HepG2 (cell line): ENCODE results near the gene MFSD2A. TPM values are rescaled to one million over a fixed set of nuclear protein-coding genes. Genes with fewer than 3 reads are reported as not detected.

Experiments used
- ATAC-seq: fragments of 200-7000 bp; cut with Tn5 transposase; 3 replicates; pipeline ENCODE4 v1.9.1; 2020; ENCODE audit warnings: mild to moderate bottlenecking, moderate library complexity
- BruUV-seq: library from RNA; stranded (reverse); fragments of 400-500 nt; replicated peaks from 2 replicates; lab custom pipeline; 2021; lab: Mats Ljungman, UMichigan
- CTCF ChIA-PET: fragments of 300-600 bp; formaldehyde crosslinking; extraction: SDS; loops from one replicate; lab custom pipeline; 2021; ENCODE audit warnings: low total read pairs, inconsistent platforms, low intra/inter-chr PET ratio; lab: Yijun Ruan, JAX
- POLR2A ChIA-PET: fragments of 350-600 bp; sonication (Branson Sonifier 250); formaldehyde crosslinking; loops from one replicate; lab custom pipeline; 2020; ENCODE audit warnings: antibody characterized with exemption, inconsistent platforms; lab: Yijun Ruan, JAX
- DNase-seq: peaks from one replicate; pipeline ENCODE4 v3.0.0-alpha.2; 2015; ENCODE audit warnings: low spot score
- FAIRE-seq: peaks from 3 replicates; lab custom pipeline; 2011; peaks lifted over from hg19 to GRCh38; lab: Jason Lieb, UNC
- H2AFZ ChIP-seq: one replicate; pipeline ENCODE4 v1.6.1; 2011; ENCODE audit warnings: low read length, inconsistent platforms
- H3K27ac ChIP-seq: fragments of 300-600 bp; 3 replicates; pipeline ENCODE4 v1.8.0; 2011; ENCODE audit warnings: mixed run types, mild to moderate bottlenecking, mixed read lengths, low read length, inconsistent platforms; ENCODE audit not compliant: insufficient read depth; ENCODE audit errors: extremely low read length
- H3K27me3 ChIP-seq, 2 experiments: fragments of 200-600 bp in 1 of 2; 2 replicates in 1 of 2; 3 replicates in 1 of 2; pipeline versions ENCODE4 v1.6.0 to v1.8.0; 2011; ENCODE audit warnings: low read length in 2 of 2, mild to moderate bottlenecking in 2 of 2, moderate library complexity in 2 of 2, inconsistent platforms in 1 of 2; ENCODE audit not compliant: insufficient read depth in 2 of 2, control insufficient read depth in 1 of 2
- H3K36me3 ChIP-seq, 2 experiments: fragments of 200-600 bp in 1 of 2; replicated peaks in 1 of 2; 2 replicates in 1 of 2; 3 replicates in 1 of 2; pipeline versions ENCODE4 v1.5.1 to v1.8.0; 2011; ENCODE audit warnings: low read length in 2 of 2, inconsistent platforms in 1 of 2; ENCODE audit not compliant: insufficient read depth in 2 of 2, control insufficient read depth in 1 of 2
- H3K4me1 ChIP-seq: 2 replicates; pipeline ENCODE4 v1.5.1; 2012; ENCODE audit warnings: low read length, inconsistent platforms; ENCODE audit not compliant: insufficient read depth
- H3K4me2 ChIP-seq: 2 replicates; pipeline ENCODE4 v1.6.0; 2011; ENCODE audit warnings: low read depth, low read length, inconsistent platforms
- H3K4me3 ChIP-seq, 3 experiments: fragments of 200-600 bp in 1 of 3; sonication (generic), shearing (Covaris generic) in 1 of 3; replicated peaks in 1 of 3; 2 replicates each; pipeline ENCODE4 v1.5.1; 2011 to 2016; ENCODE audit warnings: low read length in 3 of 3, inconsistent platforms in 2 of 3, low read depth in 2 of 3, mild to moderate bottlenecking in 2 of 3, control low read depth in 1 of 3, mixed read lengths in 1 of 3; ENCODE audit not compliant: insufficient read depth in 1 of 3
- H3K79me2 ChIP-seq: one replicate; pipeline ENCODE4 v1.6.1; 2011; ENCODE audit warnings: low read length, inconsistent platforms; ENCODE audit not compliant: insufficient read depth
- H3K9ac ChIP-seq: 2 replicates; pipeline ENCODE4 v1.6.0; 2011; ENCODE audit warnings: mild to moderate bottlenecking, low read depth, low read length, inconsistent platforms; ENCODE audit not compliant: insufficient read depth
- H3K9me3 ChIP-seq: 2 replicates; pipeline ENCODE4 v1.5.1; 2012; ENCODE audit warnings: mild to moderate bottlenecking, low read length
- H4K20me1 ChIP-seq: 2 replicates; pipeline ENCODE4 v1.6.0; 2011; ENCODE audit warnings: inconsistent platforms, mild to moderate bottlenecking, low read length, moderate library complexity; ENCODE audit not compliant: insufficient read depth
- ATM ChIP-seq: fragments of 450-650 bp; IDR thresholded peaks from 2 replicates; pipeline ENCODE4 v1.7.1; 2017; ENCODE audit warnings: mild to moderate bottlenecking, borderline replicate concordance
- CENPX ChIP-seq: sonication (generic); formaldehyde crosslinking; IDR thresholded peaks from 2 replicates; pipeline ENCODE4 v1.9.0; 2021; ENCODE audit warnings: mild to moderate bottlenecking, missing genetic modification reagents, moderate library complexity
- DPF2 ChIP-seq: sonication (generic); formaldehyde crosslinking; IDR thresholded peaks from 2 replicates; pipeline ENCODE4 v1.4.0; 2020; ENCODE audit warnings: mild to moderate bottlenecking, low read depth, missing genetic modification reagents, borderline replicate concordance
- ERF ChIP-seq: IDR thresholded peaks from 2 replicates; pipeline ENCODE4 v1.6.1; 2018; ENCODE audit warnings: missing biosample characterization, missing genetic modification reagents
- ESRRA ChIP-seq: sonication (generic); formaldehyde crosslinking; IDR thresholded peaks from 2 replicates; pipeline ENCODE4 v1.5.1; 2020; ENCODE audit warnings: mild to moderate bottlenecking, low read depth, missing genetic modification reagents
- SSRP1 ChIP-seq: IDR thresholded peaks from 2 replicates; pipeline ENCODE4 v1.6.1; 2016; ENCODE audit warnings: control low read depth
- ZBTB38 ChIP-seq: sonication (generic); formaldehyde crosslinking; IDR thresholded peaks from 2 replicates; pipeline ENCODE4 v1.5.1; 2020; ENCODE audit warnings: mild to moderate bottlenecking, missing genetic modification reagents
- ZMAT3 ChIP-seq: sonication (generic); formaldehyde crosslinking; conservative IDR thresholded peaks from 2 replicates; pipeline ENCODE4 v1.7.0; 2021; ENCODE audit warnings: missing genetic modification reagents
- ZNF160 ChIP-seq: sonication (generic); formaldehyde crosslinking; IDR thresholded peaks from 2 replicates; pipeline ENCODE4 v1.8.0; 2022; ENCODE audit warnings: mild to moderate bottlenecking, inconsistent platforms, missing genetic modification reagents
- ZNF652 ChIP-seq: IDR thresholded peaks from 2 replicates; pipeline ENCODE4 v1.6.1; 2016; ENCODE audit warnings: low read depth, borderline replicate concordance
- WGBS: methylation state at CpG from one replicate; pipeline ENCODE4 v1.1.6; 2017; ENCODE audit warnings: low lambda C conversion rate; 5-methylcytosine and 5-hydroxymethylcytosine counted together
- in situ Hi-C: cut with HindIII; loops from 2 replicates; pipeline ENCODE4 v1.10.0; 2017; ENCODE audit warnings: low pct_unique_long_range_greater_than_20kb; ENCODE audit not compliant: extremely low pct_ligation_motif_present
- intact Hi-C: fragments of 100-400 bp; cut with micrococcal nuclease; formaldehyde crosslinking; loops from one replicate; pipeline ENCODE4 v1.10.0; 2022; ENCODE audit not compliant: unreplicated experiment
- polyA plus RNA-seq, 8 experiments: library from polyadenylated mRNA; depleted of rRNA in 3 of 8; stranded (reverse) in 7 of 8; unstranded in 1 of 8; fragments of >200 nt; fragmentation: Illumina TruSeq in 4 of 8; extraction: Trizol in 4 of 8; gene quantifications; 2 replicates each; pipeline versions ENCODE4 v1.2.1 to v1.2.3, GENCODE V29; 2011 to 2016; ENCODE audit warnings: low read depth in 4 of 8, missing spikeins in 1 of 8, mixed read lengths in 1 of 8; ENCODE audit not compliant: insufficient read depth in 1 of 8
- total RNA-seq, 5 experiments: library from RNA; depleted of rRNA; stranded (reverse); fragments of >200 nt; fragmentation: Illumina TruSeq; extraction: Trizol; gene quantifications; 2 replicates each; pipeline ENCODE4 v1.2.3, GENCODE V29; 2016; ENCODE audit warnings: low read depth in 1 of 5
- TF ChIP-seq, protein P1 (sequence below): sonication (generic); formaldehyde crosslinking; IDR thresholded peaks from 2 replicates; pipeline ENCODE4 v1.5.1; 2020; ENCODE audit warnings: mild to moderate bottlenecking, missing genetic modification reagents, moderate library complexity

Gene MFSD2A
- total and polyA plus RNA-seq, 2 of the 13 experiments (the other 11 are each of a cell fraction or from before 2014, with no cell fraction given), result 0.08 TPM; not detected in 1

DNA sequence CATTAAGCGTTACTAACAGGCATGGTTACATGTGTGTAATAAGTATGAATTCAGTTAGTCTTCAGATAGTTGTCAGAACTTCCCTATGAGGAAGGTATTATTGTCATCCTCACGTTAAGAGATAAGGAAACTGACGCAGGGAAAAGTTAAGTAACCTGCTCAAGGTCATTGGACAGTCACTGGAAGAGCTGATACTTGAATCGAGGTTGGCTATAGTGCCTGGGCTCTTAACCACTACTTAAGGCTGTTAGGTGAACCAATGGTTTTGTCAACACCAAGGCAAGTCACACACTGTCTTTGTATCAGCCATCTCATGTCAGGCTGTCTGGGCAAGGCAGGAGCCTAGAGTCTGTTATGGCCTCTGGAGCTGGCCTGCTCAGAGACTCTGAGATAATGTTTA, 16.2 kb downstream of the MFSD2A start:
- TF ChIP-seq CENPX (CRISPR knock-in tag) (no peak), DPF2 (CRISPR knock-in tag) (no peak), SSRP1 (no peak), ATM (no peak), ZBTB38 (no peak), ERF (CRISPR knock-in tag) (no peak), ZMAT3 (CRISPR knock-in tag) (no peak), ZNF652 (no peak), ESRRA (CRISPR knock-in tag) (no peak), ZNF160 (no peak)
- TF ChIP-seq, protein P1, sequence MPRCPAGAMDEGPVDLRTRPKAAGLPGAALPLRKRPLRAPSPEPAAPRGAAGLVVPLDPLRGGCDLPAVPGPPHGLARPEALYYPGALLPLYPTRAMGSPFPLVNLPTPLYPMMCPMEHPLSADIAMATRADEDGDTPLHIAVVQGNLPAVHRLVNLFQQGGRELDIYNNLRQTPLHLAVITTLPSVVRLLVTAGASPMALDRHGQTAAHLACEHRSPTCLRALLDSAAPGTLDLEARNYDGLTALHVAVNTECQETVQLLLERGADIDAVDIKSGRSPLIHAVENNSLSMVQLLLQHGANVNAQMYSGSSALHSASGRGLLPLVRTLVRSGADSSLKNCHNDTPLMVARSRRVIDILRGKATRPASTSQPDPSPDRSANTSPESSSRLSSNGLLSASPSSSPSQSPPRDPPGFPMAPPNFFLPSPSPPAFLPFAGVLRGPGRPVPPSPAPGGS (CRISPR knock-in tag), result no peak
- TF ChIP-seq, all 625 proteins: peak for 0
- H3K9ac ChIP-seq, result no peak overlapping the region
- no peak overlapping the region for H3K27ac ChIP-seq
- no peak overlapping the region for H3K4me2 ChIP-seq
- FAIRE-seq (no peak), ATAC-seq (no peak), DNase-seq (no peak)
- H4K20me1 ChIP-seq, result no peaks in the 10 kb centered on the region
- in situ Hi-C loops (loop anchor here (5.0 kb wide), 2 partner anchors 54 to 154 kb away; no protein-coding TSS in a partner anchor), intact Hi-C loops (no loop called here)
- H3K9me3 ChIP-seq, result no peaks in the 10 kb centered on the region
- no peak overlapping the region for H3K4me3 ChIP-seq
- no peaks in the 10 kb centered on the region for H3K79me2 ChIP-seq
- WGBS, result 33% methylated on average over 4 of the region's 4 CpGs
- ChIA-PET POLR2A (no interaction called here), CTCF (no interaction called here)
- no peaks in the 10 kb centered on the region for H3K4me1 ChIP-seq
- 0 out of 5 replicates have a peak, but pooled peaks cover 0 to 3% of the 10 kb centered on the region in 2 experiments for H3K27me3 ChIP-seq
- BruUV-seq, result no TSS peak
- no peak overlapping the region for H2AFZ ChIP-seq
- H3K36me3 ChIP-seq, result no peaks in the 10 kb centered on the region
